ENCODE measurements around the gene EPB41L2. TPM values are rescaled to one million over a fixed set of nuclear protein-coding genes. Genes with fewer than 3 reads are reported as not detected.

EPB41L2 gene
- 57.3 TPM for polyA plus RNA-seq (2012; ENCODE audit: insufficient read length, low read depth)

- TF ChIP-seq SIN3A (IDR thresholded peaks at IDR 0.05; ENCODE audit: borderline replicate concordance, insufficient read depth, low read length) (no peak; the same call in 1 of the 2 replicates), TAF1 (IDR thresholded peaks at IDR 0.05; ENCODE audit: borderline replicate concordance, insufficient read depth, low read length) (peak; percentile 43; the same call in 1 of the 2 replicates), REST (IDR thresholded peaks at IDR 0.05; ENCODE audit: insufficient read depth in 1 of 2, low read depth in 2 of 2, low read length in 2 of 2) (no peak; a peak in 1 of 4 replicates), POLR2AphosphoS5 (IDR thresholded peaks at IDR 0.05; ENCODE audit: low read depth, low read length) (peak; percentile 81), FOXP2 (optimal IDR thresholded peaks at IDR 0.05; ENCODE audit: borderline replicate concordance, extremely low read depth, extremely low read length, insufficient read depth) (no peak)
Measured at GRCh38 chr6:131063028-131063763, at the start of gene EPB41L2. Gene EPB41L2, minus strand, starts transcription at chr6:131063245. Its CDS starts 106,760 bp downstream, at chr6:130956485.

- no peak for TF ChIP-seq POLR2AphosphoS5 (IDR thresholded peaks at IDR 0.05; ENCODE audit: low read depth, low read length)
- no peak for TF ChIP-seq REST (IDR thresholded peaks at IDR 0.05; ENCODE audit: insufficient read depth in 1 of 2, low read depth in 2 of 2, low read length in 2 of 2)
- no peak for TF ChIP-seq SIN3A (IDR thresholded peaks at IDR 0.05; ENCODE audit: borderline replicate concordance, insufficient read depth, low read length)
- no peak for TF ChIP-seq FOXP2 (optimal IDR thresholded peaks at IDR 0.05; ENCODE audit: borderline replicate concordance, extremely low read depth, extremely low read length, insufficient read depth)
- TF ChIP-seq TAF1 (IDR thresholded peaks at IDR 0.05; ENCODE audit: borderline replicate concordance, insufficient read depth, low read length), result no peak
Measured at GRCh38 chr6:131112249-131112648, 49.2 kb upstream of the EPB41L2 start.

- no peak for TF ChIP-seq SIN3A (IDR thresholded peaks at IDR 0.05; ENCODE audit: borderline replicate concordance, insufficient read depth, low read length)
- TF ChIP-seq TAF1 (IDR thresholded peaks at IDR 0.05; ENCODE audit: borderline replicate concordance, insufficient read depth, low read length), result no peak
- no peak for TF ChIP-seq POLR2AphosphoS5 (IDR thresholded peaks at IDR 0.05; ENCODE audit: low read depth, low read length)
- no peak for TF ChIP-seq REST (IDR thresholded peaks at IDR 0.05; ENCODE audit: insufficient read depth in 1 of 2, low read depth in 2 of 2, low read length in 2 of 2)
- TF ChIP-seq FOXP2 (optimal IDR thresholded peaks at IDR 0.05; ENCODE audit: borderline replicate concordance, extremely low read depth, extremely low read length, insufficient read depth), result no peak
Measured at GRCh38 chr6:131107151-131107550, 44.1 kb upstream of the EPB41L2 start.

- no peak for TF ChIP-seq SIN3A (IDR thresholded peaks at IDR 0.05; ENCODE audit: borderline replicate concordance, insufficient read depth, low read length)
- TF ChIP-seq FOXP2 (optimal IDR thresholded peaks at IDR 0.05; ENCODE audit: borderline replicate concordance, extremely low read depth, extremely low read length, insufficient read depth), result no peak
- no peak for TF ChIP-seq REST (IDR thresholded peaks at IDR 0.05; ENCODE audit: insufficient read depth in 1 of 2, low read depth in 2 of 2, low read length in 2 of 2)
- no peak for TF ChIP-seq TAF1 (IDR thresholded peaks at IDR 0.05; ENCODE audit: borderline replicate concordance, insufficient read depth, low read length)
- no peak for TF ChIP-seq POLR2AphosphoS5 (IDR thresholded peaks at IDR 0.05; ENCODE audit: low read depth, low read length)
Measured at GRCh38 chr6:131103901-131104300, 40.9 kb upstream of the EPB41L2 start.
